ENCODE measurements around the gene NSRP1. TPM values are rescaled to one million over a fixed set of nuclear protein-coding genes. Genes with fewer than 3 reads are reported as not detected.

Gene NSRP1, protein sequence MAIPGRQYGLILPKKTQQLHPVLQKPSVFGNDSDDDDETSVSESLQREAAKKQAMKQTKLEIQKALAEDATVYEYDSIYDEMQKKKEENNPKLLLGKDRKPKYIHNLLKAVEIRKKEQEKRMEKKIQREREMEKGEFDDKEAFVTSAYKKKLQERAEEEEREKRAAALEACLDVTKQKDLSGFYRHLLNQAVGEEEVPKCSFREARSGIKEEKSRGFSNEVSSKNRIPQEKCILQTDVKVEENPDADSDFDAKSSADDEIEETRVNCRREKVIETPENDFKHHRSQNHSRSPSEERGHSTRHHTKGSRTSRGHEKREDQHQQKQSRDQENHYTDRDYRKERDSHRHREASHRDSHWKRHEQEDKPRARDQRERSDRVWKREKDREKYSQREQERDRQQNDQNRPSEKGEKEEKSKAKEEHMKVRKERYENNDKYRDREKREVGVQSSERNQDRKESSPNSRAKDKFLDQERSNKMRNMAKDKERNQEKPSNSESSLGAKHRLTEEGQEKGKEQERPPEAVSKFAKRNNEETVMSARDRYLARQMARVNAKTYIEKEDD
- total RNA-seq (2022; extraction: Qiagen RNA extraction) = 25.3 to 36.0 TPM (median 26.3 TPM) in 5 replicates

GRCh38 chr17:30116661-30117551 lies at the start of gene NSRP1:
Gene NSRP1, plus strand, starts transcription at chr17:30116816. Its CDS starts 28 bp downstream, at chr17:30116844.

GRCh38 chr17:30235386-30236296 lies 119.0 kb downstream of the NSRP1 start, which contains the start of gene SLC6A4:
Gene SLC6A4, minus strand, starts transcription at chr17:30235697. Its CDS starts 13,739 bp downstream, at chr17:30221958.

Other genes starting within 250 kb of the NSRP1 start
- gene SSH2, start 186.6 kb upstream of the NSRP1 start, total RNA-seq (2022; extraction: Qiagen RNA extraction) = 25.5 to 32.3 TPM (median 30.8 TPM) in 5 replicates
- gene EFCAB5, start 175.2 kb upstream of the NSRP1 start, total RNA-seq (2022; extraction: Qiagen RNA extraction) = 0.22 to 0.63 TPM (median 0.54 TPM) in 5 replicates
- gene SLC6A4, start 118.9 kb downstream of the NSRP1 start, total RNA-seq (2022; extraction: Qiagen RNA extraction) = 0.07 to 0.08 TPM (median 0.07 TPM) in 3 of 5 replicates, not detected in the others
- 38.0 to 48.9 TPM (median 41.6 TPM) in 5 replicates for gene BLMH, start 175.1 kb downstream of the NSRP1 start, total RNA-seq (2022; extraction: Qiagen RNA extraction)
- not detected in 5 replicates for gene TMIGD1, start 217.2 kb downstream of the NSRP1 start, total RNA-seq (2022; extraction: Qiagen RNA extraction)

All from A549 treated with AZD2906 at 1 μM for 4 hours (cell line).